HG02798 (cell line): ENCODE data around the gene PPP1R12B.
"Not testable (repeated sequence)": the region's sequence is repeated elsewhere in the genome, so short reads cannot be mapped to it uniquely, and the experiment has no call there.

ENCODE experiments used
- ATAC-seq: cut with Tn5 transposase; IDR thresholded peaks from one replicate; pipeline ENCODE4 v1.9.1; 2021; ENCODE audit warnings: mild to moderate bottlenecking; ENCODE audit not compliant: unreplicated experiment, poor library complexity

The PPP1R12B gene

GRCh38 chr1:202593845-202594244 is 245.3 kb downstream of the PPP1R12B start:
- no peak for ATAC-seq

GRCh38 chr1:202596638-202597037 is 248.1 kb downstream of the PPP1R12B start:
- ATAC-seq = no peak

GRCh38 chr1:202597090-202597761 is 248.7 kb downstream of the PPP1R12B start:
- no peak for ATAC-seq

- ATAC-seq = peak; percentile 71
Measured at GRCh38 chr1:202599669-202600431, 251.4 kb downstream of the PPP1R12B start.

- no peak for ATAC-seq
Measured at GRCh38 chr1:202600432-202601041, 252.0 kb downstream of the PPP1R12B start.

GRCh38 chr1:202603435-202603834 is 254.9 kb downstream of the PPP1R12B start:
- ATAC-seq = no peak

GRCh38 chr1:202605515-202605914 is 257.0 kb downstream of the PPP1R12B start:
- ATAC-seq = no peak

- ATAC-seq = not testable (repeated sequence)
Measured at GRCh38 chr1:202612036-202612435, 263.5 kb downstream of the PPP1R12B start.

GRCh38 chr1:202613571-202613970 is 265.1 kb downstream of the PPP1R12B start:
- no peak for ATAC-seq

GRCh38 chr1:202614363-202615207 is 266.1 kb downstream of the PPP1R12B start:
- ATAC-seq = not testable (repeated sequence)

GRCh38 chr1:202615208-202615500 is 266.7 kb downstream of the PPP1R12B start:
- not testable (repeated sequence) for ATAC-seq

GRCh38 chr1:202615501-202616354 is 267.2 kb downstream of the PPP1R12B start:
- ATAC-seq = peak; percentile 70

- ATAC-seq = peak; percentile 20
Measured at GRCh38 chr1:202616355-202616915, 267.9 kb downstream of the PPP1R12B start.

- ATAC-seq = not testable (repeated sequence)
Measured at GRCh38 chr1:202619012-202619411, 270.5 kb downstream of the PPP1R12B start.

GRCh38 chr1:202619505-202619904 is 271.0 kb downstream of the PPP1R12B start:
- ATAC-seq = no peak

- ATAC-seq = not testable (repeated sequence)
Measured at GRCh38 chr1:202620036-202620435, 271.5 kb downstream of the PPP1R12B start.

- ATAC-seq = no peak
Measured at GRCh38 chr1:202621446-202621845, 272.9 kb downstream of the PPP1R12B start.

GRCh38 chr1:202622388-202622787 is 273.9 kb downstream of the PPP1R12B start:
- ATAC-seq = no peak

- no peak for ATAC-seq
Measured at GRCh38 chr1:202623075-202623474, 274.6 kb downstream of the PPP1R12B start.
